Subcutaneous adipose tissue (tissue), 4 donors: ENCODE measurements around the gene SYT7. TPM values are rescaled to one million over a fixed set of nuclear protein-coding genes. Genes with fewer than 3 reads are reported as not detected.

Experiments used
- CTCF ChIP-seq: fragments of 450-650 bp; IDR thresholded peaks from one replicate; pipeline ENCODE4 v1.5.1; 2016; ENCODE audit warnings: low read depth, mild to moderate bottlenecking, control low read depth, antibody characterized with exemption, moderate library complexity
- total RNA-seq, 4 donors: library from RNA; depleted of rRNA; stranded (reverse); fragments of >200 nt; gene quantifications; one replicate each; pipeline ENCODE4 v1.1.0, GENCODE V29; 2016

Gene SYT7
- total RNA-seq, 4 donors from 2014 or later: 0.66 to 4.0 (median 1.4) TPM

GRCh38 chr11:61625525-61625924, 44.6 kb upstream of the SYT7 start:
- no peak for TF ChIP-seq CTCF

- TF ChIP-seq CTCF: no peak
Observed at GRCh38 chr11:61621917-61622585, 41.2 kb upstream of the SYT7 start.

GRCh38 chr11:61619471-61620226, 38.8 kb upstream of the SYT7 start:
- TF ChIP-seq CTCF: no peak

- TF ChIP-seq CTCF: no peak
Observed at GRCh38 chr11:61618978-61619377, 38.1 kb upstream of the SYT7 start.

GRCh38 chr11:61617515-61617914, 36.6 kb upstream of the SYT7 start:
- TF ChIP-seq CTCF: no peak

GRCh38 chr11:61616434-61616833, 35.6 kb upstream of the SYT7 start:
- TF ChIP-seq CTCF: no peak

- no peak for TF ChIP-seq CTCF
Observed at GRCh38 chr11:61613870-61614269, 33.0 kb upstream of the SYT7 start.
